DOHH2 (cell line): Measurements from ENCODE around the gene RPS4Y1.
"Not testable (repeated sequence)": the region's sequence is repeated elsewhere in the genome, so short reads cannot be mapped to it uniquely, and the experiment has no call there.

Experiments used
- H3F3A ChIP-seq: fragments of 200-600 bp; sonication (generic), shearing (Covaris generic); 2 replicates; pipeline ENCODE4 v1.6.0; 2016; ENCODE audit warnings: antibody characterized with exemption, mild to moderate bottlenecking; ENCODE audit not compliant: control insufficient read depth, insufficient read depth
- H3K27ac ChIP-seq: fragments of 200-600 bp; sonication (generic); 2 replicates; pipeline ENCODE4 v1.5.1; 2014; ENCODE audit warnings: low read depth, mild to moderate bottlenecking, low read length, moderate library complexity
- H3K27me3 ChIP-seq: fragments of 200-600 bp; sonication (generic); 2 replicates; pipeline ENCODE4 v1.6.1; 2014; ENCODE audit warnings: mild to moderate bottlenecking, low read length, mixed read lengths; ENCODE audit not compliant: control insufficient read depth
- H3K36me3 ChIP-seq: fragments of 200-600 bp; sonication (generic); 2 replicates; pipeline ENCODE4 v1.6.1; 2014; ENCODE audit warnings: mild to moderate bottlenecking, low read length, moderate library complexity, mixed read lengths; ENCODE audit not compliant: control insufficient read depth
- H3K4me1 ChIP-seq: fragments of 200-600 bp; sonication (generic); 2 replicates; pipeline ENCODE4 v1.6.1; 2014; ENCODE audit warnings: mild to moderate bottlenecking, low read length, mixed read lengths; ENCODE audit not compliant: control insufficient read depth
- H3K4me2 ChIP-seq: fragments of 200-600 bp; sonication (generic); 2 replicates; pipeline ENCODE4 v1.6.0; 2014; ENCODE audit warnings: mild to moderate bottlenecking, low read length, moderate library complexity
- H3K4me3 ChIP-seq: fragments of 200-600 bp; sonication (generic); 2 replicates; pipeline ENCODE4 v1.5.1; 2014; ENCODE audit warnings: mild to moderate bottlenecking, low read length, mixed read lengths
- H3K79me2 ChIP-seq: fragments of 200-600 bp; sonication (generic); 2 replicates; pipeline ENCODE4 v1.6.1; 2014; ENCODE audit warnings: mild to moderate bottlenecking, low read length, mixed read lengths; ENCODE audit not compliant: control insufficient read depth
- H3K9me2 ChIP-seq: fragments of 200-600 bp; sonication (generic); replicated peaks from 2 replicates; pipeline ENCODE4 v1.6.1; 2014; ENCODE audit warnings: mild to moderate bottlenecking, low read length, mixed read lengths; ENCODE audit not compliant: control insufficient read depth
- H3K9me3 ChIP-seq: fragments of 200-600 bp; sonication (generic); 2 replicates; pipeline ENCODE4 v1.6.1; 2014; ENCODE audit warnings: antibody characterized with exemption, low read length, mixed read lengths; ENCODE audit not compliant: control insufficient read depth, insufficient read depth
- H4K20me1 ChIP-seq: fragments of 200-600 bp; sonication (generic); 2 replicates; pipeline ENCODE4 v1.6.0; 2014; ENCODE audit warnings: low read depth, mild to moderate bottlenecking, antibody characterized with exemption, low read length, moderate library complexity; ENCODE audit not compliant: control insufficient read depth, insufficient read depth
- CTCF ChIP-seq: fragments of 200-600 bp; sonication (generic); IDR thresholded peaks from one replicate; pipeline ENCODE4 v1.5.1; 2014; ENCODE audit warnings: antibody characterized with exemption, mild to moderate bottlenecking, low read depth, low read length; ENCODE audit not compliant: poor library complexity, severe bottlenecking
- EZH2phosphoT487 ChIP-seq: fragments of 200-600 bp; sonication (generic); IDR thresholded peaks from 2 replicates; pipeline ENCODE4 v1.6.1; 2017; ENCODE audit warnings: borderline replicate concordance, mild to moderate bottlenecking, antibody characterized with exemption, low read length, moderate library complexity, mixed read lengths

The RPS4Y1 gene

DNA sequence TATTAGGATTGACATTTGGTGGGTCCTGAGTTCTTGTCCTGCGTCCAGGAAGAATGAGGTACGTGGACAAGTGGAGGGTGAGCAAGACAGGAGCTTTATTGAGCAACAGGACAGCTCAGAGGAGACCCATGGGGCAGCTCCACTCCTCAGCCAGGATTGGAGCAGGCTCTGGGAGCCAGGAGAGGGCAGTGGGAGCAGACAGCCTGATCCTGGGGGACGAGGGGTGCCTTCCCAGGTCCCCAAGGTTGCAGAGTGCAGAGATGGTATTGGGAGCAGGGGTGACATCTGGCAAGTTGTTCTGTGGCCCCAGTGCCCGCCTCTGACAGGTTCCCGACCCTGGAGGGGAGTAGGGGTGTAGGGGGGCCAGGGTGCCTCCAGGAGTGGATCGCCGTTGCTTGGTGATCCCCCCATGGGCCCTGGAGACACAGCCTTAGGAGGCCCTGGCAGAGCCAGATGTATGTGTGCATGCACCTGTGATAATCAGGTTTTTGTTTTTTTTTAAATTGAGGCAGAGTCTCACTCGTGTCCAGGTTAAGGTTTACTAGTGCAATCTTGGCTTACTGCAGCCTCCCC is 26.7 kb downstream of the RPS4Y1 start:
- TF ChIP-seq EZH2phosphoT487 (no peak), CTCF (no peak)
- H3K4me2 ChIP-seq = no peak overlapping the region
- H3K27ac ChIP-seq = no peak overlapping the region
- H3K27me3 ChIP-seq = no peaks in the 10 kb centered on the region
- H3K79me2 ChIP-seq = peaks cover 8% of the 10 kb centered on the region
- no peaks in the 10 kb centered on the region for H3F3A ChIP-seq
- H3K9me2 ChIP-seq = no peaks in the 10 kb centered on the region
- no peak overlapping the region for H3K4me3 ChIP-seq
- peaks cover 46% of the 10 kb centered on the region for H3K36me3 ChIP-seq
- no peaks in the 10 kb centered on the region for H3K9me3 ChIP-seq
- H3K4me1 ChIP-seq = no peaks in the 10 kb centered on the region
- no peaks in the 10 kb centered on the region for H4K20me1 ChIP-seq

GRCh38 chrY:2872234-2872633 is 30.8 kb downstream of the RPS4Y1 start:
- H3K9me2 ChIP-seq, H3K4me1 ChIP-seq, H3K79me2 ChIP-seq, H3K4me3 ChIP-seq, H3K27ac ChIP-seq, H3K4me2 ChIP-seq, H4K20me1 ChIP-seq, H3K9me3 ChIP-seq, H3K27me3 ChIP-seq, H3K36me3 ChIP-seq, H3F3A ChIP-seq: not testable (repeated sequence)

DNA sequence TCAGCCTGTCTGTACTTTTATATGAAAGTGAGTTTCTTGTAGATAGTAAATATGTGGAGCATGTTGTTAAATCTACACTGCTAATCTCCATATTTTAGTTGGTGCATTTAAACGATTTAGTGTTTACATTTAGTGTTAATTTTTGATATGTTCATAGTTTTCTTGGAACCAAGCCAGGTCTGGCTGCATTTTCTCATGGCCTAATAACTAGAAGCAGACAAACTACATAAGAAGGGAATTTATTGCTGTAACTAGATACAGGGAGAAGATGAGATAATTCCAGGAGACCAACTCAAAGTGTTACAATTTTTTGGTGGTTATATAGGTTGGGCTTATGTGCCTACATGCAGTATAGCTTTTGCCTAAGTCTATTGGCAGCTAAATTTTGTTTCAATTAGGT is 32.8 kb downstream of the RPS4Y1 start:
- H3K4me1 ChIP-seq = no peaks in the 10 kb centered on the region
- H3K4me2 ChIP-seq = no peak overlapping the region
- no peaks in the 10 kb centered on the region for H3K9me2 ChIP-seq
- H3K36me3 ChIP-seq = no peaks in the 10 kb centered on the region
- no peaks in the 10 kb centered on the region; the same call in 1 of the 2 replicates for H3F3A ChIP-seq
- TF ChIP-seq CTCF (no peak), EZH2phosphoT487 (no peak)
- H4K20me1 ChIP-seq = no peaks in the 10 kb centered on the region
- no peaks in the 10 kb centered on the region for H3K9me3 ChIP-seq
- H3K79me2 ChIP-seq = no peaks in the 10 kb centered on the region
- H3K27ac ChIP-seq = no peak overlapping the region
- no peak overlapping the region for H3K4me3 ChIP-seq
- H3K27me3 ChIP-seq = no peaks in the 10 kb centered on the region

DNA sequence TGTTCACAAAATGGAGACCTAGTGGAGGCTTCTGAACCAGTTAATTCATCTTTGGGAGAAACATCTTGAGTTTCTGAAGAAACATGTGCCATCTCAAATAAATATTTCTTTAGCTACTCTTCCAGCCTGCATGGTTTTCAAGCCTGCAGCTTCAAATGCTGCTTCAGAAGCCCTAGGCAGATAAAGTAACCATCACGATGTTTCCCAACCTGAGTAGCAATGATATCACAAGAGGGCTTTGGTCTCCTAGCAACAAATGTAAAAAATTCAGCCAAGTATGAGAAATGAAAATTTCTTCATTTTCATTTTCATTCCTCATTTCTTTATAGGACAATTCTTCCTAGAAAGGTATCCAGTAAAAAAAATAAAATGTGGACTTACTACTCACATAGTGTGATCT is 42.2 kb downstream of the RPS4Y1 start:
- H3K36me3 ChIP-seq = no peaks in the 10 kb centered on the region

More for the DNA sequence above, 42.2 kb downstream of the RPS4Y1 start:
- Histone ChIP-seq H3K4me1 (peaks cover 22% of the 10 kb centered on the region), H3K4me2 (no peak overlapping the region), H3K27me3 (no peaks in the 10 kb centered on the region), H3K79me2 (no peaks in the 10 kb centered on the region), H3K27ac (no peak overlapping the region), H3F3A (no peaks in the 10 kb centered on the region), H3K4me3 (no peak overlapping the region), H4K20me1 (no peaks in the 10 kb centered on the region), H3K9me3 (no peaks in the 10 kb centered on the region), H3K9me2 (no peaks in the 10 kb centered on the region)
- TF ChIP-seq CTCF = no peak
- TF ChIP-seq EZH2phosphoT487 = no peak
